ENCODE measurements around the gene DENND10.
"Not testable (repeated sequence)": the region's sequence is repeated elsewhere in the genome, so short reads cannot be mapped to it uniquely, and the experiment has no call there.

The DENND10 gene

GRCh38 chr10:119136084-119136483 lies 32.2 kb downstream of the DENND10 start:
- peaks cover 38% of the 10 kb centered on the region for H3K4me1 Mint-ChIP-seq (ENCODE audit: low read depth)
- H3K27me3 Mint-ChIP-seq = no peaks in the 10 kb centered on the region
- H3K9me3 Mint-ChIP-seq = no peaks in the 10 kb centered on the region
- no peak overlapping the region for H3K4me3 Mint-ChIP-seq
- H3K27ac Mint-ChIP-seq = no peak overlapping the region
- peaks cover 54% of the 10 kb centered on the region for H3K36me3 Mint-ChIP-seq (ENCODE audit: low read depth)

GRCh38 chr10:119137878-119138277 lies 34.0 kb downstream of the DENND10 start:
- not testable (repeated sequence) for H3K27me3 Mint-ChIP-seq, H3K4me3 Mint-ChIP-seq, H3K9me3 Mint-ChIP-seq, H3K27ac Mint-ChIP-seq
- peaks cover 22% of the 10 kb centered on the region for H3K4me1 Mint-ChIP-seq (ENCODE audit: low read depth)
- peaks cover 49% of the 10 kb centered on the region for H3K36me3 Mint-ChIP-seq (ENCODE audit: low read depth)

- peaks cover 48% of the 10 kb centered on the region for H3K36me3 Mint-ChIP-seq (ENCODE audit: low read depth)
- peaks cover 15% of the 10 kb centered on the region for H3K4me1 Mint-ChIP-seq (ENCODE audit: low read depth)
- H3K4me3 Mint-ChIP-seq = no peak overlapping the region
- H3K9me3 Mint-ChIP-seq = no peaks in the 10 kb centered on the region
- H3K27me3 Mint-ChIP-seq = no peaks in the 10 kb centered on the region
- H3K27ac Mint-ChIP-seq = no peak overlapping the region
Observed at GRCh38 chr10:119138346-119139306, 34.7 kb downstream of the DENND10 start.

- Mint-ChIP-seq H3K27me3 (no peaks in the 10 kb centered on the region), H3K27ac (peak overlapping the region; percentile 22), H3K9me3 (no peaks in the 10 kb centered on the region), H3K4me1 (ENCODE audit: low read depth) (peaks cover 6% of the 10 kb centered on the region), H3K4me3 (no peak overlapping the region), H3K36me3 (ENCODE audit: low read depth) (peaks cover 48% of the 10 kb centered on the region)
Observed at GRCh38 chr10:119139464-119140067, 35.7 kb downstream of the DENND10 start.

GRCh38 chr10:119140603-119141245 lies 36.8 kb downstream of the DENND10 start:
- Mint-ChIP-seq H3K36me3 (ENCODE audit: low read depth) (peaks cover 42% of the 10 kb centered on the region), H3K27ac (no peak overlapping the region), H3K4me1 (ENCODE audit: low read depth) (no peaks in the 10 kb centered on the region), H3K27me3 (no peaks in the 10 kb centered on the region), H3K4me3 (no peak overlapping the region), H3K9me3 (no peaks in the 10 kb centered on the region)

- Mint-ChIP-seq H3K27me3 (no peaks in the 10 kb centered on the region), H3K4me3 (no peak overlapping the region), H3K4me1 (ENCODE audit: low read depth) (no peaks in the 10 kb centered on the region), H3K9me3 (no peaks in the 10 kb centered on the region), H3K27ac (no peak overlapping the region), H3K36me3 (ENCODE audit: low read depth) (peaks cover 62% of the 10 kb centered on the region)
Observed at GRCh38 chr10:119143657-119144056, 39.7 kb downstream of the DENND10 start.

- H3K4me3 Mint-ChIP-seq = no peak overlapping the region
Observed at GRCh38 chr10:119149157-119149556, 45.2 kb downstream of the DENND10 start.

GRCh38 chr10:119149729-119150128 lies 45.8 kb downstream of the DENND10 start:
- Mint-ChIP-seq H3K4me3 (no peak overlapping the region), H3K27ac (no peak overlapping the region), H3K36me3 (ENCODE audit: low read depth) (peaks cover 69% of the 10 kb centered on the region), H3K27me3 (no peaks in the 10 kb centered on the region), H3K9me3 (no peaks in the 10 kb centered on the region), H3K4me1 (ENCODE audit: low read depth) (no peaks in the 10 kb centered on the region)

More at GRCh38 chr10:119149157-119149556, 45.2 kb downstream of the DENND10 start:
- Mint-ChIP-seq H3K9me3 (no peaks in the 10 kb centered on the region), H3K4me1 (ENCODE audit: low read depth) (no peaks in the 10 kb centered on the region), H3K27me3 (no peaks in the 10 kb centered on the region), H3K27ac (no peak overlapping the region), H3K36me3 (ENCODE audit: low read depth) (peaks cover 64% of the 10 kb centered on the region)

GRCh38 chr10:119151601-119152000 lies 47.7 kb downstream of the DENND10 start:
- H3K36me3 Mint-ChIP-seq (ENCODE audit: low read depth) = peaks cover 75% of the 10 kb centered on the region

GRCh38 chr10:119153041-119153440 lies 49.1 kb downstream of the DENND10 start:
- Mint-ChIP-seq H3K4me1 (ENCODE audit: low read depth) (no peaks in the 10 kb centered on the region), H3K27ac (no peak overlapping the region), H3K4me3 (no peak overlapping the region), H3K9me3 (no peaks in the 10 kb centered on the region), H3K27me3 (no peaks in the 10 kb centered on the region), H3K36me3 (ENCODE audit: low read depth) (peaks cover 71% of the 10 kb centered on the region)

More at GRCh38 chr10:119151601-119152000, 47.7 kb downstream of the DENND10 start:
- not testable (repeated sequence) for H3K4me3 Mint-ChIP-seq; H3K9me3 Mint-ChIP-seq; H3K27ac Mint-ChIP-seq; H3K4me1 Mint-ChIP-seq (ENCODE audit: low read depth); H3K27me3 Mint-ChIP-seq

- H3K4me3 Mint-ChIP-seq = no peak overlapping the region
- no peaks in the 10 kb centered on the region for H3K4me1 Mint-ChIP-seq (ENCODE audit: low read depth)
- H3K27ac Mint-ChIP-seq = no peak overlapping the region
- no peaks in the 10 kb centered on the region for H3K27me3 Mint-ChIP-seq
- peaks cover 67% of the 10 kb centered on the region for H3K36me3 Mint-ChIP-seq (ENCODE audit: low read depth)
- no peaks in the 10 kb centered on the region for H3K9me3 Mint-ChIP-seq
Observed at GRCh38 chr10:119153661-119154060, 49.7 kb downstream of the DENND10 start.

GRCh38 chr10:119159332-119159731 lies 55.4 kb downstream of the DENND10 start:
- H3K36me3 Mint-ChIP-seq (ENCODE audit: low read depth) = peaks cover 66% of the 10 kb centered on the region
- no peaks in the 10 kb centered on the region for H3K9me3 Mint-ChIP-seq
- H3K4me3 Mint-ChIP-seq = no peak overlapping the region
- peaks cover 26% of the 10 kb centered on the region for H3K4me1 Mint-ChIP-seq (ENCODE audit: low read depth)
- H3K27ac Mint-ChIP-seq = no peak overlapping the region
- no peaks in the 10 kb centered on the region for H3K27me3 Mint-ChIP-seq

GRCh38 chr10:119161680-119162451 lies 58.0 kb downstream of the DENND10 start:
- no peaks in the 10 kb centered on the region for H3K27me3 Mint-ChIP-seq
- no peaks in the 10 kb centered on the region for H3K9me3 Mint-ChIP-seq
- H3K27ac Mint-ChIP-seq = no peak overlapping the region
- H3K4me3 Mint-ChIP-seq = no peak overlapping the region
- peaks cover 49% of the 10 kb centered on the region for H3K36me3 Mint-ChIP-seq (ENCODE audit: low read depth)
- H3K4me1 Mint-ChIP-seq (ENCODE audit: low read depth) = peaks cover 47% of the 10 kb centered on the region

GRCh38 chr10:119162452-119163092 lies 58.7 kb downstream of the DENND10 start:
- Mint-ChIP-seq H3K9me3 (no peaks in the 10 kb centered on the region), H3K36me3 (ENCODE audit: low read depth) (peaks cover 52% of the 10 kb centered on the region), H3K27me3 (no peaks in the 10 kb centered on the region), H3K27ac (peak overlapping the region; percentile 4), H3K4me3 (no peak overlapping the region), H3K4me1 (ENCODE audit: low read depth) (peaks cover 48% of the 10 kb centered on the region)
